ENCODE results near the gene RALGPS2.

- TF ChIP-seq CTCF (IDR thresholded peaks at IDR 0.05 in 8 of 11, conservative IDR thresholded peaks at IDR 0.05 in 3 of 11) = no peak
- TF ChIP-seq POLR2A (IDR thresholded peaks at IDR 0.05) = no peak
These were observed 31.7 kb upstream of the RALGPS2 start for GRCh38 chr1:178693366-178693765.

Measured in spleen (tissue), 7 donors.